PC-3 (cell line): Measurements from ENCODE around the gene TGIF1. TPM values are rescaled to one million over a fixed set of nuclear protein-coding genes. Genes with fewer than 3 reads are reported as not detected.

ENCODE experiments used
- ATAC-seq: fragments of 200-7000 bp; cut with Tn5 transposase; 2 replicates; pipeline ENCODE4 v1.9.1; 2020; ENCODE audit warnings: mild to moderate bottlenecking, moderate library complexity
- BruUV-seq: library from RNA; stranded (reverse); fragments of 400-500 nt; replicated peaks from 2 replicates; lab custom pipeline; 2021; lab: Mats Ljungman, UMichigan
- CTCF ChIA-PET: fragments of 300-600 bp; sonication (Branson Sonifier 250); formaldehyde crosslinking; loops from one replicate; lab custom pipeline; 2022; ENCODE audit warnings: antibody characterized with exemption; lab: Charles Lee
- POLR2A ChIA-PET: fragments of 300-600 bp; sonication (Branson Sonifier 250); formaldehyde crosslinking; loops from one replicate; lab custom pipeline; 2022; ENCODE audit warnings: antibody characterized with exemption; ENCODE audit not compliant: unreplicated experiment; lab: Charles Lee
- DNase-seq: peaks from one replicate; pipeline ENCODE4 v3.0.0-alpha.2; 2015
- H2AFZ ChIP-seq: fragments of 300-600 bp; sonication (generic); 2 replicates; pipeline ENCODE4 v1.6.0; 2016; ENCODE audit warnings: antibody characterized with exemption, low read length
- H3F3A ChIP-seq: fragments of 300-600 bp; sonication (generic); one replicate; pipeline ENCODE4 v1.6.0; 2017; ENCODE audit warnings: antibody characterized with exemption, low read length, control low read depth, mild to moderate bottlenecking; ENCODE audit not compliant: unreplicated experiment
- H3K27ac ChIP-seq: fragments of 300-600 bp; sonication (generic); 2 replicates; pipeline ENCODE4 v1.5.1; 2016; ENCODE audit warnings: mild to moderate bottlenecking, low read length
- H3K27me3 ChIP-seq: fragments of 300-600 bp; sonication (generic); 2 replicates; pipeline ENCODE4 v1.6.1; 2016; ENCODE audit warnings: low read length, mixed read lengths
- H3K36me3 ChIP-seq: fragments of 300-600 bp; sonication (generic); 2 replicates; pipeline ENCODE4 v1.6.1; 2016; ENCODE audit warnings: low read depth, mixed run types, low read length, mixed read lengths
- H3K4me1 ChIP-seq: fragments of 300-600 bp; sonication (generic); 2 replicates; pipeline ENCODE4 v1.5.1; 2016; ENCODE audit warnings: low read length; ENCODE audit not compliant: insufficient read depth
- H3K4me2 ChIP-seq: fragments of 300-600 bp; sonication (generic); 2 replicates; pipeline ENCODE4 v1.6.0; 2016; ENCODE audit warnings: low read length
- H3K4me3 ChIP-seq: fragments of 300-600 bp; sonication (generic); 2 replicates; pipeline ENCODE4 v1.5.1; 2016; ENCODE audit warnings: mild to moderate bottlenecking, low read length, mixed read lengths
- H3K79me2 ChIP-seq: fragments of 300-600 bp; sonication (generic); 2 replicates; pipeline ENCODE4 v1.6.1; 2017; ENCODE audit warnings: low read length, mixed read lengths
- H3K9ac ChIP-seq: fragments of 300-600 bp; sonication (generic); 2 replicates; pipeline ENCODE4 v1.6.0; 2016; ENCODE audit warnings: mild to moderate bottlenecking, low read length
- H3K9me2 ChIP-seq: fragments of 300-600 bp; sonication (generic); replicated peaks from 2 replicates; pipeline ENCODE4 v1.6.1; 2016; ENCODE audit warnings: mixed run types, low read length, mixed read lengths
- H3K9me3 ChIP-seq: fragments of 300-600 bp; sonication (generic); 2 replicates; pipeline ENCODE4 v1.6.1; 2016; ENCODE audit warnings: low read length, mixed read lengths
- H4K20me1 ChIP-seq: fragments of 300-600 bp; sonication (generic); 2 replicates; pipeline ENCODE4 v1.6.1; 2016; ENCODE audit warnings: low read length, mixed read lengths
- EZH2 ChIP-seq: fragments of 300-600 bp; sonication (generic); IDR thresholded peaks from one replicate; pipeline ENCODE4 v1.6.1; 2017; ENCODE audit warnings: antibody characterized with exemption, mild to moderate bottlenecking, low read length; ENCODE audit not compliant: unreplicated experiment
- EZH2phosphoT487 ChIP-seq: fragments of 300-600 bp; sonication (generic); IDR thresholded peaks from 2 replicates; pipeline ENCODE4 v1.6.1; 2018; ENCODE audit warnings: mild to moderate bottlenecking, antibody characterized with exemption, low read length, borderline replicate concordance
- intact Hi-C: fragments of 100-400 bp; cut with micrococcal nuclease; formaldehyde crosslinking; loops from 2 replicates; pipeline ENCODE4 v1.9.0; 2023
- total RNA-seq: library from RNA; depleted of rRNA; stranded (reverse); fragments of >200 nt; gene quantifications from 2 replicates; pipeline ENCODE4 v1.2.3, GENCODE V29; 2014
- TF ChIP-seq, protein P1 (sequence below): fragments of 300-600 bp; sonication (generic); conservative IDR thresholded peaks from 2 replicates; pipeline ENCODE4 v1.5.1; 2017; ENCODE audit warnings: antibody characterized with exemption, low read depth, mild to moderate bottlenecking, low read length

TGIF1 gene
- total RNA-seq, 1 experiment from 2014 or later, result 114 TPM

DNA sequence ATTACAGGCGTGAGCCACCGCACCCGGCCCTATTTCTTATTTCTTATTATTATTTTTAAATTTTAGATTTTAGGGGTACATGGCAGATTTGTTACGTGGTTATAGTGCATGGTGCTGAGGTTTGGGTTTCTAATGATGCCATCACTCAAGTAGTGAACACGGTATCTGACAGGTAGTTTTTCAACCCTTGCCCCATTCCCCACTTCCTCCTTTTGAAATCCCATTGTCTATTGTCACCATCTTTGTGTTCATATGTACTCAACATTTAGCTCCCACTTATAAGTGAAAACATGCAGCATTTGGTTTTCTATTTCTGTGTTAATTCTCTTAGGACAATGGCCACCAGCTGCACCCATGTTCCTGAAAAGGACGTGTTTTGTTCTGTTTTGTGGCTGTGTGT lies 39.5 kb downstream of the TGIF1 start:
- DNase-seq (no peak), ATAC-seq (no peak)
- Histone ChIP-seq H4K20me1 (no peaks in the 10 kb centered on the region), H3K9me2 (no peaks in the 10 kb centered on the region), H3K9ac (no peak overlapping the region), H3F3A (no peaks in the 10 kb centered on the region), H2AFZ (no peak overlapping the region), H3K4me2 (no peak overlapping the region), H3K36me3 (no peaks in the 10 kb centered on the region), H3K9me3 (no peaks in the 10 kb centered on the region), H3K4me3 (no peak overlapping the region), H3K79me2 (no peaks in the 10 kb centered on the region), H3K27me3 (no peaks in the 10 kb centered on the region), H3K4me1 (no peaks in the 10 kb centered on the region), H3K27ac (no peak overlapping the region)
- intact Hi-C loops, result no loop called here
- ChIA-PET POLR2A (no interaction called here), CTCF (no interaction called here)
- no peak for TF ChIP-seq EZH2
- TF ChIP-seq, protein P1, sequence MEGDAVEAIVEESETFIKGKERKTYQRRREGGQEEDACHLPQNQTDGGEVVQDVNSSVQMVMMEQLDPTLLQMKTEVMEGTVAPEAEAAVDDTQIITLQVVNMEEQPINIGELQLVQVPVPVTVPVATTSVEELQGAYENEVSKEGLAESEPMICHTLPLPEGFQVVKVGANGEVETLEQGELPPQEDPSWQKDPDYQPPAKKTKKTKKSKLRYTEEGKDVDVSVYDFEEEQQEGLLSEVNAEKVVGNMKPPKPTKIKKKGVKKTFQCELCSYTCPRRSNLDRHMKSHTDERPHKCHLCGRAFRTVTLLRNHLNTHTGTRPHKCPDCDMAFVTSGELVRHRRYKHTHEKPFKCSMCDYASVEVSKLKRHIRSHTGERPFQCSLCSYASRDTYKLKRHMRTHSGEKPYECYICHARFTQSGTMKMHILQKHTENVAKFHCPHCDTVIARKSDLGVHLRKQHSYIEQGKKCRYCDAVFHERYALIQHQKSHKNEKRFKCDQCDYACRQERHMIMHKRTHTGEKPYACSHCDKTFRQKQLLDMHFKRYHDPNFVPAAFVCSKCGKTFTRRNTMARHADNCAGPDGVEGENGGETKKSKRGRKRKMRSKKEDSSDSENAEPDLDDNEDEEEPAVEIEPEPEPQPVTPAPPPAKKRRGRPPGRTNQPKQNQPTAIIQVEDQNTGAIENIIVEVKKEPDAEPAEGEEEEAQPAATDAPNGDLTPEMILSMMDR, result no peak
- no peak for TF ChIP-seq EZH2phosphoT487
- no TSS peak for BruUV-seq

DNA sequence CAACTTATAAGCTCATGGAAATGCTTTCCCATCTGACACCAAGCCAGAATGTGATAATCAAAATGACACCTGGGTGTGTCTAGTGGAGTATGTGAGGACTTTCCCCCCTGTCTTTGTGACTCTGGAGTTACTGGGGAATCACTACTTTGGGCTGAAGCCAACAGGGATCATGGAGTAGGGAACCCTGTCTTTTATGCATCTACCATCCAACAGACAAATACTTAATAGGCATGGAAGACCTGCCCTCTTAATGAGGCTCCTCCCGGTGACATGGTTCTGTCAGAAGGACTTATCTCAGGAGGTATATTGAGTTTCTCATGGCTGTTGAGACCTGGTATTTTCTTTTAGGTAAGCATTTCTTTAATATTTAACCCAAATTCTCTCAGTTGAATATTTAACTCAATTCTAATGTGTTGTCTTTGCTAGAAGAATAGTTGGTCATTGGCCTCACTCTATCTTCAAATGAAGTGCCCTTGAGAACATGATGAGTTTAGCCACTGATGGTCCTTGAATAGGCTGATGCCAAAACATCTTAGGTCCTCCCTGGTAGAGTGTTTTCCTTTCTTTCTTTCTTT lies 42.1 kb downstream of the TGIF1 start:
- H3K4me3 ChIP-seq, result no peak overlapping the region
- H2AFZ ChIP-seq, result no peak overlapping the region
- ATAC-seq, result no peak
- BruUV-seq, result no TSS peak
- ChIA-PET CTCF (no interaction called here), POLR2A (no interaction called here)
- H3K79me2 ChIP-seq, result no peaks in the 10 kb centered on the region
- no peaks in the 10 kb centered on the region for H3K36me3 ChIP-seq
- no peaks in the 10 kb centered on the region for H3F3A ChIP-seq
- DNase-seq, result no peak
- no peaks in the 10 kb centered on the region for H3K9me3 ChIP-seq
- intact Hi-C loops, result no loop called here
- no peaks in the 10 kb centered on the region for H3K4me1 ChIP-seq
- H3K9ac ChIP-seq, result no peak overlapping the region
- H4K20me1 ChIP-seq, result no peaks in the 10 kb centered on the region
- TF ChIP-seq EZH2phosphoT487 (no peak), EZH2 (no peak)
- TF ChIP-seq, protein P1, result no peak
- H3K27ac ChIP-seq, result no peak overlapping the region
- H3K4me2 ChIP-seq, result no peak overlapping the region
- no peaks in the 10 kb centered on the region for H3K9me2 ChIP-seq
- no peaks in the 10 kb centered on the region for H3K27me3 ChIP-seq

DNA sequence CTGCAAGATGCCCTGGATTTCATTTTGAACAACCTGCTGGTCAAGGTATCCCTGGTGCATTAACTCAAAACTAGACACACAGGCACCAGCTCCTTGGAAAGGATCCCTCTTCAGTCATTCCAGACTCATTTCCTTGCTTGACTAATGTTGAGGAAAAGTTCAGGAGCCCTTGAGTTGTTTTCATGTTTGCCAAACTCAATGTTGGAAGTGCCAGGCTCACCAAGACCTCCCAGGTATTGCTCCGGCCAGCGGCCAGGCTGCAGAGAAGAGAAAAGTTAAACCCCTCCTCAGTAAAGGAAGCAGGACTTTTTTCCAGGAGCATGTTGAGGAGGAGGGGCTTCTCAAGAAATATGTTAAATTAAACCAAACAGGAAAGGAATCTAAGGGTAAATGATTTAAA lies 42.7 kb downstream of the TGIF1 start:
- no peaks in the 10 kb centered on the region for H3K79me2 ChIP-seq
- no peaks in the 10 kb centered on the region for H3K36me3 ChIP-seq
- H3K27me3 ChIP-seq, result no peaks in the 10 kb centered on the region
- POLR2A ChIA-PET, result no interaction called here
- TF ChIP-seq EZH2phosphoT487, result no peak
- no peak for TF ChIP-seq EZH2
- no peaks in the 10 kb centered on the region for H3K9me3 ChIP-seq
- H3K4me3 ChIP-seq, result no peak overlapping the region
- no TSS peak for BruUV-seq
- ATAC-seq, result no peak
- no peak overlapping the region for H3K27ac ChIP-seq
- CTCF ChIA-PET, result no interaction called here
- DNase-seq, result no peak
- no peaks in the 10 kb centered on the region for H3K9me2 ChIP-seq
- intact Hi-C loops, result no loop called here
- no peak overlapping the region for H2AFZ ChIP-seq
- no peak overlapping the region for H3K4me2 ChIP-seq
- H3F3A ChIP-seq, result no peaks in the 10 kb centered on the region
- no peak overlapping the region for H3K9ac ChIP-seq
- no peaks in the 10 kb centered on the region for H3K4me1 ChIP-seq
- H4K20me1 ChIP-seq, result no peaks in the 10 kb centered on the region
